ENCODE results near the gene ADGRF5.
A peak's percentile ranks its signal among the peaks of the same experiment; 100 is the strongest.

- TF ChIP-seq CTCF (IDR thresholded peaks at IDR 0.05) (no peak), POLR2AphosphoS5 (IDR thresholded peaks at IDR 0.05) (peak in 1 of 3 donors; percentile 18)
Measured at GRCh38 chr6:46949632-46950280, 28.0 kb upstream of the ADGRF5 start.
